Stimulated activated CD4-positive, alpha-beta T cell treated with anti-CD3 and anti-CD28 coated beads, Interleukin-2, amount 100 ng/mL, for 4 hours (primary cell): ENCODE results near the gene CXorf49.
"Not testable (repeated sequence)": the region's sequence is repeated elsewhere in the genome, so short reads cannot be mapped to it uniquely, and the experiment has no call there.

ENCODE experiments used
- DNase-seq: peaks from one replicate; pipeline ENCODE4 v3.0.0-alpha.2; 2020; ENCODE audit warnings: low read depth

The CXorf49 gene

DNA sequence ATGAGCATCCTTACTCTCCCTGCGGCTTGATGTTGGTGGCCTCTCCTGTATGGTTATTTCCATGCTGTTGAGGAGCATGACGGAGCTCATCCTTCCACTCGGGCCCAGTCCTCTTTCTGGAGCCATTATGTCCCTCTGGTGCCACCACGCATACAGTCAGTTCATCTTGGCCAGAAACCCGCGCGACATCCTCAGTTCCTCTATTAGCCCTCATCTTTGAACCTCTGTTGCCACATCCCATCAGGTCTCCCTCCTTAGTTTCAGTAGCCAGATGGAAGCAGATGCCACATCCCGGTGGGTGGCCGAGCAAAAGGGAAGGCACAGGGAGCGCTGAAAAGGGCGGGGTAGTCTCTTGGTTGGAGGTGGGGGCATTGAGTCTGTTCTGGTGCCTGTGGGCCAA is 46.1 kb downstream of the CXorf49 start:
- DNase-seq: no peak

DNA sequence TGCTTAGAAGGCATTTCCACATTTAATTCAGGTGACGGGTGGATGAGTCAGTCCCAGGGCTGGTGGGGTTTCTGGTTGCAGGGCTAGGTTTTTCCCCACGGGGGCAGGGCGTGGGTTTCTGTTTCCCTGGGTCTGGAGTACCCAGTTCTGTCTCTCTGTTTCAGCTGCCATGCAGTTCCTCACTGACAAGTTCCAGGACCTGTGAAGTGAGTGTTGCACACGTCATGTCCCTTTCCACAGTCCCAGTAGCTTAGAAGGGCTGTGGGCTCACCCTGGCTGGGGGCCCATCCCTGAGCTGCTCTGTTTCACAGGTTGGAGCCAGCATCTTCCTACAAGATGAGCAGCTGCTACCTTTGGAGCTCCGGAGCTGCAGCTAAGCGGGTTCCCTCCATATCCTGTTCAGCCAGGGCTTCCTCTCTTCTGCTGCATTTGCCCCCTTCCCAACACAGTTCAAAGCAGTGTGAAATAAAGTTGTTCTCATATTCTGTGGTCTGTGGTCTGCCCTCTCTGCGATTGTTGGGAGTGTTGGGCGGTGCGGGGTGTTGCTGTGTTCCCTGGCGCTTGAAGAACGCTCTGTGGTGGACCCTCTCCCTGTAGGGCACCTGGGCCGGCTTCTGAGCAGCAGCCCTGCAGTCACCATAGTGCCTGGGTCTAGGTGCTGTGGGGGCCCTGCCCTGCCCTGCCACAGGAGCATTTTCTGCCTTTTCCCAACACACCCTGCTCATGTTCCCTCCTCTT is 46.9 kb downstream of the CXorf49 start:
- DNase-seq: peak; percentile 54

DNA sequence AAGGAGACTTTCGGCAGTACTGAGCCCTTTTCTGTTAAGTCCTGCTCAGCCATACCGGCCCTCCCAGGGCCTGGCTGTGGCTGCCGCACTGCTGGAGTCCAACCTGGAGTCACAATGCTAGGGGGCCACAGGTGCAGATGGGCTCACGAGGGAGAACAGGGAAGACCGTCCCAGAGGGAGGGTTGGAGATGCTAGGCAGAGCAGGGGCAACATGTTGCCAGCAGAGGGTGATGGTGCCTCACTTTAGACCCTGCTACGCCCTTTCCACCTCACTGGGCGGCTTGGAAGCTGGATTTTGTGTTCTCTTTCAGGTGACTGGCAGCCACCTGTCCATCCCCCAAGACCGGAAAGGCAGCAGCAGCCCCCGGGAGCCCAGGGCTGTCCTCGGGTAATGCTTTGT is 48.1 kb downstream of the CXorf49 start:
- not testable (repeated sequence) for DNase-seq

DNA sequence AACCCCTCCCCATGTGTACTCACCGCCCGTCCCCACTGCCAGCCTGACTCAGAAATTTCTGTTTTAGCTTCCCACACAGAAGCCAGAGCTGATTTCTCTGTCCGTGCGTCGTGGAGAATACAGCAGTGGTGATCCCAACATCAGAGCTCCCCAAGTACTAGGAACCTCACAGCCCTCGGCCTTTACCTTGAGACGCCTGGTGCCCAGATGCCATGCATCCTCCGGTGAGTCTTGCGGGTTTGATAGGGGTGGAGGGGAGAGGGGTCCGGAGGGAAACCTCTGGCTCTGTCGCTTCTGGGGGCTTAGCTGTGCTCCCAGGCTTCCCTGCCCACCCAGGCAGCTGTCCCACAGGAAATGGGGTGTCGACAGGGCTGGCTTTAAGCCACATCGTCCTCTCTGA is 48.6 kb downstream of the CXorf49 start:
- DNase-seq: no peak

DNA sequence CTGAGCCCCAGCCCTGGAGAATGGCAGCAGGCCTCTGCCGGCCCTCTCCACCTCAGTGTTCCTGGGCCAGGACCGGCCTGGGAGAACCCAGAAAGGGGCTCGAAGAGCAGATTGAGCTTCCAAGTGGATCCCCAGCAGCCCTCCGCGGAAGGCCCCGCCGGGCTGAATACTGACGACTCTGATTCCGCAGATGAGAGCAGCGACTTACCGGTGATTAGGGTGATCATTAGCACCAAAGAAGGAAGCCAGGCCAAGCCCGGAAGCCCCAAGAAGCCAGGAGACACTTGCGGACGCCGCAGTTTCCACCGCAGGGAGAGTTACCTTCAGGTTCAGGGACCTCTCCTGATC is 49.9 kb downstream of the CXorf49 start:
- no peak for DNase-seq

DNA sequence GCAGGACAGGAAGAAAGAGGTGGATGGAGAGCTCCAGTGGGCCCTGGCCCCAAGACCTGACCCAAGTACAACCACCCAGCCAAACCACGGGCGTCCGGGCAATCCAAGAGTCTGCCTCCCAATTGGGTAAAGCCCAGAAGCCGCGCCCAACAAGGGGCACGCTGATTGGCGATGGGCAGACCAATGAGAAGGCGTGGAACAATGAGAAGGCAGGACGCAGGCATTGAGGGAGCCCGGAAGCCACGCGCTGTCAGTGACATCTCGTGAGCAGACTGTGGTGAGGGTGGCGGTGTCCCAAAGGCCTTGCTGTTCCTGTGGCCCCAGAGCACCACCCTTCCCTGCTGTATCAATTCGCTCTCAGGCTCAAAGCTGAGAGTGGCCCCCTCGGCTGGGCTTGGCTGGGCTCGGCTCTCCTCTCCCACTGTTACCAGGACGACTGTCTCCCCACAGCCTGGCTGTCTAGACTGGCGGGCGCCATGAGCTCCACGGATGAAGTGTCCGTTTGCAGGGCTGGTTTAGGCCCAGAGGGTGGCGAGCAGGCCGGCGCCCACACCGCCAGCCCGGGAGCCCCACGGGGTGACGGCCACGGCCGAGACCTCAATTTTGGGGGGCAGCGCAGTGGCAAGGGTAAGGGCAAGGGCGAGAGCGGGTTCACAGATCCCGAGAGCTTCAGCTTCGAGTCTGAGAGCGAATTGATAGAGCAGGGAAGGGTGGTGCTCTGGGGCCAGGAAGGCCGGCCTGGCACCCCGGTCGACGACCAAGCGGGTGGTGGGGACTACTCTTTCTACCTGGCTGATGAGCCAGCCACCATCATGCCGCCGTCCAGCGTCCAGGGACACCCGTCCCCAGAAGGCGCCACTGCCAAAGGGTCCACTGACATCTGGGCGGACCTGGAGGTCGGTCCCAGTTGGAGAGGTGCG is 50.5 kb downstream of the CXorf49 start, which contains the start of gene LOC101059915:
TSS of gene LOC101059915 (plus strand) at position 219 of the 920 bp plus-strand sequence.
- DNase-seq: no peak

DNA sequence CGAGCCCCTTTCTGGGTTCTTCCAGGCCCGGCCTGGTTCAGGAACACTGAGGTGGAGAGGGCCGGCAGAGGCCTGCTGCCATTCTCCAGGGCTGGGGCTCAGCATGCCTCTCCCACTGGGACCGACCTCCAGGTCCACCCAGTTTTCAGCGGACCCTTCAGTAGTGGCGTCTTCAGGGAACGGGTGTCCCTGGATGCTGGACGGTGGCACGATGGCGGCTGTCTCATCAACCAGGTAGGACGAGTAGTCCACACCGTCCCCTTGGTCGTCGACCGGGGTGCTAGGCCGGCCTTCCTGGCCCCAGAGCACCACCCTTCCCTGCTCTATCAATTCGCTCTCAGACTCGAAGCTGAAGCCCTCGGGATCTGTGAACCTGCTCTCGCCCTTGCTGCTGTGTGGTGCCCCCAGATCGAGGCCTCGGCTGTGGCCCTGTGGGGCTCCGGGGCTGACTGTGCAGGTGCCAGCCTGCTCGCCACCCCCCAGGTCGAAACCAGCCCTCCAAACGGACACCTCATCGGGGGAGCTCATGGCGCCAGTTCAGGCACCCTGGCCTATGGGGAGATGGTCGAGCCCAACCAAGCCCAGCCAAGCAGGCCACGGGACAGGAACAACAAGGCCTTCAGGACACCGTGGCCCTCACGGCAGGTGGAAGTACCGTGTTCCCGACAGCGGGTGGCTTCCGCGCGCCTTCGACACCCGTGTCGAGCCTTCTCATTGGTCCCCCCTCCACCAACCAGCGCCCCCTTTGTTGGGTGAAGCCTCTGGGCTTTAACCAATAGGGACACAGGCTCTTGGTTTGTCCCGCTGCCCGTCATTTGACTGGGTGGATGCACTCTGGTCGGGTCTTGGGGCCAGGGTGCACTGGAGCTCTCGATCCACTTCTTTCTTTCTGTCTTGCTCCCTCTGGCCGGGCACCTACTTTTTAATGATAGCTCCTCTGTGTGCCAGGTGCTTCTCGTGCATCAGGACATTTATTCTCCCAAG is 51.6 kb downstream of the CXorf49 start:
- DNase-seq: no peak

GRCh38 chrX:71665747-71666146 is 52.3 kb downstream of the CXorf49 start:
- DNase-seq: no peak

DNA sequence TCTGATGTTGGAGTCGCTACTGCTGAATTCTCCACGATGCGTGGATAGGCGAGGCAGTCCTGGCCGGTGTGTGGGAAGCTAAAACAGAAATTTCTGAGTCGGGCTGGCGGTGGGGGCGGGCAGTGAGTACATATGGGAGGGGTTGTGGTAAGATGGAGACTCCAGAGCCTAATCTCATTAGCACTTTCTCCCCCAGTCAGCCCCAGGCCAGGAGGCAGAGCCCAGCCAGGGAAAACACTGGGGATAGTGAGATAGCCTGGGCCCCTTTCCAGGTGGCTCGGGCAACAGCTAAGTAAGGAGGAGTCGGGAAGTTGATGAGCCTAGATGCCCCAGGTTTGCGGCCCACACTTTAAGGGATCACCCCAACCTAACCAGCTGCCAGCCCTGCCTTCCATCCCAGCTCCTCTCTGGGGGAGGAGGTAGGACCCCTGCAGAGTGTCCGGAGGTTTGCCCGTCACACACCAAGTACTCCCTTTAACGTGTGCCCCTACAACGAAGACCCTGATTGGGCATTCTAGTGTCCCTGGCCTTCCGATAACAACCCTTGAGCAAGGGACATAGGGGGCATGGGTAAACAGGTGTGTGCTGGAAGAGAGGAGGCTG is 53.1 kb downstream of the CXorf49 start:
- DNase-seq: no peak
